ENCODE results near the gene LLGL1.

DNA sequence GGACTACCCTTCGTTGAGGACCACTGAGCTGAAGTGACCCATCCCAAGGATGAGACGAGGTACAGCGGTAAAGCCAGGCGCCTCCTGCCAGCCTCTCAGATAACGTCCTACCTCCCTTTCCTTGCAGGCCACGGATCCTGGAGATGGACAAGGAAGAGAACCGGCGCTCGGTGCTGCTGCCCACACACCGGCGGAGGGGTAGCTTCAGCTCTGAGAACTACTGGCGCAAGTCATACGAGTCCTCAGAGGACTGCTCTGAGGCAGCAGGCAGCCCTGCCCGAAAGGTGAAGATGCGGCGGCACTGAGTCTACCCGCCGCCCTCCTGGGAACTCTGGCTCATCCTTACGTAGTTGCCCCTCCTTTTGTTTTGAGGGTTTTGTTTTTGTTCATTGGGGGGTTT is 17.3 kb upstream of the LLGL1 start:
- TF ChIP-seq CTCF (IDR thresholded peaks at IDR 0.05) = no peak
- no peak for TF ChIP-seq POLR2A (IDR thresholded peaks at IDR 0.05)

Measured in body of pancreas (tissue), 4 donors.